GM21447 (cell line): ENCODE measurements around the gene ABCG5.

Experiments
- ATAC-seq: cut with Tn5 transposase; IDR thresholded peaks from one replicate; pipeline ENCODE4 v1.9.1; 2021; ENCODE audit not compliant: unreplicated experiment

The ABCG5 gene

GRCh38 chr2:43810888-43811287, 27.8 kb downstream of the ABCG5 start:
- ATAC-seq, result no peak

DNA sequence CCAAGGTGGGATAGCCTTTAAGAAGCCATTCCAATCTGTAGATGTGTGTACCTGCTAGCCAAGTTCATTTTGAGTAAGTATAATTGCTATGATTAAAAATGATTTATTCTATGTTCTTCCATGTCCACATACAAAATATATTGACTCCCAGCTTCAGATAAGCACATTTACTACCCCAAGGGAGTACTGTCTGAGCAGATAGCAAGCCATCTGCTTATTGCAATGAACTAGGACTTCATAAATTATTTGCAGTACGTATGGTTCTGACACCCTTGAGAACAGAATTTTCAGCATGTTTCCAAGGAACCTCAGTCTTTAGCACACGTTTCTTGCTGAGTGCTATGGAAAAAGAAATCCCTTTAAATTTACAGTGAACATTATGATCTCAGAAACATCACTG, 28.2 kb downstream of the ABCG5 start:
- no peak for ATAC-seq

DNA sequence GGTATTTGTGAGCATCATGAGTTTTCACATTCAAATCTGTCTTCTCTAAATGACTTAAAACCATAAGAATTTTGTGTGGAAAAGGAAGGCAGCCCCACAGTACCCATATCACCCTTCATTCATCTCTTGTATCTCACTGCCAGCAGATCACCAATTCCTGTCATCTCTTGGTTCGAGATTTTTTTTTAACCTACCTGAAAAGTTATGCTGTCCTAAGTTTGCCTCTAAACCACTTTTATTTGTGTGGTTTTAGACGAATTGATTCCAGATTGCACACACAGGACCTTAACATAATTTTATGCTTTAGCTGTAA, 32.0 kb downstream of the ABCG5 start:
- no peak for ATAC-seq

GRCh38 chr2:43803113-43803512, 35.5 kb downstream of the ABCG5 start:
- ATAC-seq, result no peak

GRCh38 chr2:43802135-43802534, 36.5 kb downstream of the ABCG5 start:
- no peak for ATAC-seq

- no peak for ATAC-seq
Measured at GRCh38 chr2:43800894-43801293, 37.7 kb downstream of the ABCG5 start.

GRCh38 chr2:43798300-43798699, 40.3 kb downstream of the ABCG5 start:
- no peak for ATAC-seq

- no peak for ATAC-seq
Measured at GRCh38 chr2:43796206-43796605, 42.4 kb downstream of the ABCG5 start.

DNA sequence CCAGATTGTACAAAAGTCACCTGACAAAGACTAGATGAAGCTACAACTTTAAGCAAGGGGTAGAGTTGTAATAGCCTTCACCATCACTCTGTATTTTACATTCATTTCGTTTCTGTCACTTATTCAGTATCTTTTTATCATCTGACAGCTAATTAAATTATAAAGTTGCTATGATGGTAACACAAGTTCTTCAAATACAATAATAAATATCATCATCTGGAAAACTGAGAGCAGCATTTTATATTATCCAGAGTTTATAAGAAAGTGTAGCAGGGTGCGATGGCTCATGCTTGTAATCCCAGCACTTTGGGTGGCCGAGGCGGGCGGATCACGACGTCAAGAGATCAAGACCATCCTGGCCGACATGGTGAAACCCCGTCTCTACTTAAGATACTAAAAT, 43.7 kb downstream of the ABCG5 start:
- no peak for ATAC-seq

DNA sequence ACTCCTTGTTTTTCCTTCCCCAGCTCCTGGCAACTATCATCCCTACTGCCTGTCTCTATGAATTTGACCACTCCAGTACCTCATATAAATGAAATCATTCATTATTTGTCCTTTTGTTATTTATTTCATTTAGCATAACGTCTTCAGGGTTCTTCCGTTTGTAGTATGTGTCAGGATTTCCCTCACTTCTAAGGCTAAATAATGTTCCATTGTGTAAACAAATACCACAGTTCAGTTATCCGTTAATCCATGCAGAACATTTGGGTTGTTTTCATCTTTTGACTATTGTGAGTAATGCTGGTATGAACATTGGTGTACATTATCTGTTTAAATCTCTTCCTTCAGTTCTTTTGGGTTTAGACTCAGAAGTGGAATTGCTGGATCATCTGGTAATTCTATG, 46.0 kb downstream of the ABCG5 start:
- peak; percentile 80 for ATAC-seq

- ATAC-seq, result no peak
Measured at GRCh38 chr2:43791035-43791765, 47.4 kb downstream of the ABCG5 start.

DNA sequence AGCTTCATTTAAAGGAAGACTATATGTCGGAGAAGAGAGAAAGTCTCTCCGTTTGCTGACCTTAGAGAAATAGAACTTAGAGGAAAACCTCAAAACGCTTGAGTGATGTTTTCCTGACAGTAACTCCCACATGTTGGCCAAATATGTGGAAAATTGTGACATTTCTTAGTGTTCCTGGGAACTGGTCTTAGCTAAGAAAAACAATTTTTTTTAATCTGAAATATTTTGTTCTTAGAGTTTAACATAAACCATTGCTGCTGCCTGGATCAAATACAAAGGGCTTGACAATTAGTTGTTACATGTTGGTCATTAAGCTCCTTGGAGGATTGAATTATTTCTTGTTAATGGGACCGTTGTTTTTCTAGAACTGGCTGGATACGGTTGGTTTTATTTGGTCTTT, 48.5 kb downstream of the ABCG5 start:
- ATAC-seq, result no peak

DNA sequence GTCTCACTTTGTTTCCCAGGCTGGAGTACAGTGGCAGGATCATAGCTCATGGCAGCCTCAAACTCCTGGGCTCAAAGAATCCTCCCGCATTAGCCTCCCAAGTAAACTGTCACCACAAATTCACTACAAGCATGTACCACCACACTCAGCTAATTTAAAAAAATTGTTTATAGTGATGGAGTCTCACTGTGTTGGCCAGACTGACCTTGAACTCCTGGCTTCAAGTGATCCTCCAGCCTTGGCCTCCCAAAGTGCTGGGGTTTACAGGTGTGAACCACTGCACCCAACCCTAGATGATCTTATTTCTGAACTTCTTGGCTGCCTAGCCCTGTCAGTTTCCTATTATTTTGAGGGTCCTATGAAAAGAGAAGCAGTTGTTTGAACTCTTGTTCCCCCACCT, 50.0 kb downstream of the ABCG5 start:
- ATAC-seq, result no peak

- no peak for ATAC-seq
Measured at GRCh38 chr2:43787895-43788294, 50.7 kb downstream of the ABCG5 start.

- ATAC-seq, result no peak
Measured at GRCh38 chr2:43778233-43778632, 60.4 kb downstream of the ABCG5 start.

- ATAC-seq, result no peak
Measured at GRCh38 chr2:43777306-43777926, 61.2 kb downstream of the ABCG5 start.

- no peak for ATAC-seq
Measured at GRCh38 chr2:43776324-43776723, 62.3 kb downstream of the ABCG5 start.

GRCh38 chr2:43774617-43775016, 64.0 kb downstream of the ABCG5 start:
- ATAC-seq, result no peak

- ATAC-seq, result peak; percentile 99
Measured at GRCh38 chr2:43773876-43774613, 64.6 kb downstream of the ABCG5 start, which contains the start of gene DYNC2LI1. Gene DYNC2LI1, plus strand, starts transcription at chr2:43774039. Its CDS starts 100 bp downstream, at chr2:43774139.

DNA sequence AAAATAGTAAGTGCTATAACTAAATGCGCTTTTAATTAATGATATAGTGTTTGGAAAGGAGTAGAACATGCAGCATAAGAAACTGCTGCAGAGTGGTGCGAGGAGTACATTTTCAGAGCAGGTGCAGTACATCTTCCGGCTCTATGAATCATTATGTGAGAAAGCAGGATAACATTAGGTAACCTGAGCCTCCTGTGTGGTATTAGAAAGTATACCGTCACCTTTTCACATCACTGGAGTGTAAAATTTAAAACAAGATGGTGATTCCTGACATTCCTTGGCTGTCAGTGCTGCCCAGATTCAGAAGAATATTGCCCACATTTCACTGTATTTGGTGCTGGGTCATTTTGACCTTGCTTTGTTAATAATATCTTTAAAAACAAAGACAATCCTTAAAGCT, 72.6 kb downstream of the ABCG5 start:
- no peak for ATAC-seq

DNA sequence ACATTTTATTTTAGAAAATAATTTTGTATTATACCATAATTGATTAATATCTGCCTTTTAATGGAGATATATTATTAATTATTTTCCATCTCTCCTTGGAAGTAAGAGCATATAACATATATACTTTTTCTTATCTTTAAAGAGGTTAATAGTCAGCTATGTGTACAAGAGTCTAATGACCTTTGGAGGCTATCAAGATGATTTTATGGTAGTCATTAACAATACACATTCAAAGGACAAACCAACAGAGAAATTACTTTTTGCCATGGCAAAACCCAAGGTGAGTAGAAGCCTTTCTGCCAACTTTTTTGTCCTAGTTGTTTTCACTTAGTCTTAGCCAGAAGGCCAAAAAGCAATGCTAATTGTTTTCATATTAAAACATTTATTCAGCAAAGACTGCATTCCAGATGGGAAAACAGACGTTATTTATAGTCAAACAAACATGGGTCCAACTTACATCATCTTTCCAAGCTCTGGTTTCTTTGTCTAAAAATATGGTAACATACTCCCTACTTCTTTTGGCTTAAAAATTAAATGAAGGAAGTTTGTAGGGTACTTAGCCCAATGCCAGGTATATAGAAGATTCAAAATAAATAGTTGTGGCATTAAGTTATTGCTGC, 74.4 kb downstream of the ABCG5 start:
- ATAC-seq, result no peak

GRCh38 chr2:43763091-43763490, 75.5 kb downstream of the ABCG5 start:
- ATAC-seq, result no peak
